ENCODE results near the gene COX8A.

The COX8A gene

DNA sequence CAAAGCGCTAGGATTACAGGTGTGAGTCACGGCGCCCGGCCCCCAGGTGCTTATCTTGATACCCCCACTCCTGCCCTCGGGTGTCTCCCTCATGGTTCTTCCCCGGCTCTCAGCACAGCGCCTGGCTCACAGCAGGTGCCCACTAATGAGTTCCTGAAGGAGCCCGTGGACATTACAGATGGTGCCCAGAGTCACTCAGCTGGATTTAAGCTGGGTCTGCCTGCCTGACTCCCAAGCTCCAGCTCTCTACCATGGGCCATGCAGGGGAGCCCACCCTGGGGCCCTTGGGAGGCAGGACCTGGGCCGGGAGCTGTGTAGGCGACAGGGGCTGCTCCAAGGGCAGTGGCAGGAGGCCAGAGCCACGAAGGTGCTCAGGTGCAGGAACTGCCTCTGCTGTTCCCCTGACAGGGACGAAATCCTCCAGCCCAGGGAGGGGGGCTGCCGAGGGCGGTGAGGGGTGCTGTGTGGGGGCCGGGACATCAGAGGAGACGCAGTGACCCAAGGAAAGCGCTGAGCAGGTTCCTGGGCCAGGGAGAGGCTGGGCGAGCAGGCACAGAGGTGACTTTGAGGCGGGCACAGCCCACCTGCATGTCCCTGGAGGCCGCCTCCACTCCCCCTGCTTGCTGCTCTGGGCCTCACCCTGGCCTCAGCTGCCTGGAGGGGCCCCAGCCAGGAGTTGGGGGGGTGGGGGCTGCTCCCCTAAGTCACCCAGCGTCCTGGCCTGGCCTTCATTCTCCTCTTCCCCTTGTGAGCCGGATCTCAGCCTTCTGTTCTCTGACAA is 46.7 kb downstream of the COX8A start:
- Histone ChIP-seq H4K20me1 (ENCODE audit: insufficient read depth, low read length) (no peaks in the 10 kb centered on the region), H3K27ac (ENCODE audit: low read depth, low read length, poor library complexity, severe bottlenecking) (no peak overlapping the region), H3K4me2 (ENCODE audit: low read length) (no peak overlapping the region), H3F3A (ENCODE audit: insufficient read depth, low read length) (no peaks in the 10 kb centered on the region), H3K36me3 (ENCODE audit: insufficient read depth, low read length) (no peaks in the 10 kb centered on the region), H3K9ac (ENCODE audit: low read length) (no peak overlapping the region), H3K4me3 (ENCODE audit: low read depth, low read length, poor library complexity, severe bottlenecking) (no peak overlapping the region), H3K9me2 (ENCODE audit: low read depth, low read length) (no peaks in the 10 kb centered on the region), H3K27me3 (ENCODE audit: insufficient read depth, low read length) (no peaks in the 10 kb centered on the region; the same call in 1 of the 2 replicates), H3K79me2 (ENCODE audit: insufficient read depth, low read length) (no peaks in the 10 kb centered on the region), H3K9me3 (ENCODE audit: low read length) (no peaks in the 10 kb centered on the region), H2AFZ (ENCODE audit: low read length) (no peak overlapping the region), H3K4me1 (ENCODE audit: insufficient read depth, low read length, severe bottlenecking) (no peaks in the 10 kb centered on the region)
- TF ChIP-seq, protein P1, sequence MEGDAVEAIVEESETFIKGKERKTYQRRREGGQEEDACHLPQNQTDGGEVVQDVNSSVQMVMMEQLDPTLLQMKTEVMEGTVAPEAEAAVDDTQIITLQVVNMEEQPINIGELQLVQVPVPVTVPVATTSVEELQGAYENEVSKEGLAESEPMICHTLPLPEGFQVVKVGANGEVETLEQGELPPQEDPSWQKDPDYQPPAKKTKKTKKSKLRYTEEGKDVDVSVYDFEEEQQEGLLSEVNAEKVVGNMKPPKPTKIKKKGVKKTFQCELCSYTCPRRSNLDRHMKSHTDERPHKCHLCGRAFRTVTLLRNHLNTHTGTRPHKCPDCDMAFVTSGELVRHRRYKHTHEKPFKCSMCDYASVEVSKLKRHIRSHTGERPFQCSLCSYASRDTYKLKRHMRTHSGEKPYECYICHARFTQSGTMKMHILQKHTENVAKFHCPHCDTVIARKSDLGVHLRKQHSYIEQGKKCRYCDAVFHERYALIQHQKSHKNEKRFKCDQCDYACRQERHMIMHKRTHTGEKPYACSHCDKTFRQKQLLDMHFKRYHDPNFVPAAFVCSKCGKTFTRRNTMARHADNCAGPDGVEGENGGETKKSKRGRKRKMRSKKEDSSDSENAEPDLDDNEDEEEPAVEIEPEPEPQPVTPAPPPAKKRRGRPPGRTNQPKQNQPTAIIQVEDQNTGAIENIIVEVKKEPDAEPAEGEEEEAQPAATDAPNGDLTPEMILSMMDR (IDR thresholded peaks at IDR 0.05; ENCODE audit: low read length): no peak
- TF ChIP-seq EZH2 (IDR thresholded peaks at IDR 0.05; ENCODE audit: borderline replicate concordance, low read length): no peak

DNA sequence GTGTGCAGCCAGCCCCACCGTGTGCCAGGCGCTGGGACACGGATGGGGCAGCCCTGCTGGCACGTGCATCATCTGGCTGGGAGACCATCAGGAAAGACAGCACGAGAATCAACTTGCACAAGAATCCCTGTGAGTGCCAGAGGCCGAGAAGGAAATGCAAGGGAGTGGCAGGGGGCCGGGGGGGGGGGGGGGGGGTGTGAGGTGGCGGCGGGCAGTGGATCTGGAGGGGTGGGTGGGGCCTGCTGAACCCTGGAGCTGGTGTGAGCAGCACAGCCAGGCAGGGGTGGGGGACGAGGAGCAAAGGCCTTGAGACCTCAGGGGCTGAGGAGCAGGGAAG is 47.3 kb downstream of the COX8A start:
- no peaks in the 10 kb centered on the region for H3K4me1 ChIP-seq (ENCODE audit: insufficient read depth, low read length, severe bottlenecking)

DNA sequence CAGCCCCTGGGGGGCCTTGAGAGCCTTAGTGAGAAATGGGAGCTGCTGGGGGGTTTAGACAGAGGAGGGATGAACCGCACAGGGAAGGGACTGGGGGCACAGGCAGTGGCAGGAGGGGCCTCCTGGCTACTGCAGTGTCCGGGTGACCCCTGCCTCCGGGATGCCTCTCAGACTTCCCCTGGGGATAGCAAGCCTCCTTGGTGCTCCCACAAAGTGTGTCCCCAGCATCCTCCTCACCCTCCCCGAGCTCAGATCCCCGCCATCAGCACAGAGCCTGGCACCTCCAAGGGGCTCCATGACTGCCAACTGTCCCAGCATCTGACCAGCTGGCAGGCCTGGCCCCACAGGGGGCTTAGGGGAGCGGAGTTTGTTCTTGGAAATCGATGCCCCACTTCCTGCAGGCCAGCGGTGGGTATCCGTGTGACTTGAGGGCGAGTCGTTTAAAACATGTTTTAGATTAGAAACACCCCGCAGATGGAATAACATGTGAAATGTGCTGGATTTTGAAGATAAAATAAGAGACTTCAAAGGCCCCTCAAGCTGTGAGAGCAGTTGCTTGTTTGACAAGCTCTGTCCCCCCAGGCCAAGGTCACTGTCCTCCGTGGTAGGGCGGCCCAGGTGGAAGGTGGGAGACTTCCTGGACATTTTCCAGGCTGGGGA is 47.8 kb downstream of the COX8A start:
- Histone ChIP-seq H4K20me1 (ENCODE audit: insufficient read depth, low read length) (no peaks in the 10 kb centered on the region), H3K4me1 (ENCODE audit: insufficient read depth, low read length, severe bottlenecking) (no peaks in the 10 kb centered on the region), H3K27ac (ENCODE audit: low read depth, low read length, poor library complexity, severe bottlenecking) (no peak overlapping the region)

More for the DNA sequence above, 47.3 kb downstream of the COX8A start:
- Histone ChIP-seq H3K36me3 (ENCODE audit: insufficient read depth, low read length) (no peaks in the 10 kb centered on the region), H3K4me3 (ENCODE audit: low read depth, low read length, poor library complexity, severe bottlenecking) (no peak overlapping the region), H3K9me3 (ENCODE audit: low read length) (no peaks in the 10 kb centered on the region), H3K4me2 (ENCODE audit: low read length) (no peak overlapping the region), H3K27me3 (ENCODE audit: insufficient read depth, low read length) (peaks cover 1% of the 10 kb centered on the region; the same call in 1 of the 2 replicates), H3K79me2 (ENCODE audit: insufficient read depth, low read length) (no peaks in the 10 kb centered on the region), H3F3A (ENCODE audit: insufficient read depth, low read length) (no peaks in the 10 kb centered on the region), H3K9ac (ENCODE audit: low read length) (no peak overlapping the region), H4K20me1 (ENCODE audit: insufficient read depth, low read length) (no peaks in the 10 kb centered on the region), H2AFZ (ENCODE audit: low read length) (no peak overlapping the region), H3K27ac (ENCODE audit: low read depth, low read length, poor library complexity, severe bottlenecking) (no peak overlapping the region), H3K9me2 (ENCODE audit: low read depth, low read length) (no peaks in the 10 kb centered on the region)
- TF ChIP-seq EZH2 (IDR thresholded peaks at IDR 0.05; ENCODE audit: borderline replicate concordance, low read length): no peak
- TF ChIP-seq, protein P1 (IDR thresholded peaks at IDR 0.05; ENCODE audit: low read length): no peak

More for the DNA sequence above, 47.8 kb downstream of the COX8A start:
- Histone ChIP-seq H3K9me3 (ENCODE audit: low read length) (no peaks in the 10 kb centered on the region), H2AFZ (ENCODE audit: low read length) (no peak overlapping the region), H3K9ac (ENCODE audit: low read length) (no peak overlapping the region), H3K9me2 (ENCODE audit: low read depth, low read length) (no peaks in the 10 kb centered on the region), H3K79me2 (ENCODE audit: insufficient read depth, low read length) (no peaks in the 10 kb centered on the region), H3K27me3 (ENCODE audit: insufficient read depth, low read length) (peaks cover 7% of the 10 kb centered on the region), H3K36me3 (ENCODE audit: insufficient read depth, low read length) (no peaks in the 10 kb centered on the region), H3K4me2 (ENCODE audit: low read length) (no peak overlapping the region), H3K4me3 (ENCODE audit: low read depth, low read length, poor library complexity, severe bottlenecking) (no peak overlapping the region), H3F3A (ENCODE audit: insufficient read depth, low read length) (no peaks in the 10 kb centered on the region)
- TF ChIP-seq EZH2 (IDR thresholded peaks at IDR 0.05; ENCODE audit: borderline replicate concordance, low read length): no peak
- TF ChIP-seq, protein P1 (IDR thresholded peaks at IDR 0.05; ENCODE audit: low read length): no peak

Data from OCI-LY1 (cell line).